ENCODE data around the gene HERC4. TPM values are rescaled to one million over a fixed set of nuclear protein-coding genes. Genes with fewer than 3 reads are reported as not detected.

The HERC4 gene
- total RNA-seq, 1 experiment from 2014 or later = 36.5 TPM

- no peaks in the 10 kb centered on the region for H3K9me3 ChIP-seq (ENCODE audit: control insufficient read depth in 1 of 2, insufficient read depth in 1 of 2, low read depth in 1 of 2, low read length in 2 of 2)
- peak overlapping the region; percentile 58 for H2AFZ ChIP-seq (ENCODE audit: low read depth, low read length, poor library complexity, severe bottlenecking)
- no peaks in the 10 kb centered on the region for H3K9me2 ChIP-seq (ENCODE audit: insufficient read depth)
- peak overlapping the region; percentile 54 for H3K4me2 ChIP-seq (ENCODE audit: low read length)
- H3K27ac ChIP-seq (ENCODE audit: low read depth, low read length) = no peak overlapping the region
- no peaks in the 10 kb centered on the region for H3K27me3 ChIP-seq (ENCODE audit: insufficient read depth, low read length)
- ATAC-seq = peak; percentile 13; the same call in 1 of the 2 replicates
- no peaks in the 10 kb centered on the region for H3K36me3 ChIP-seq (ENCODE audit: control insufficient read depth in 1 of 2, insufficient read depth in 2 of 2, low read length in 2 of 2)
- CTCF ChIA-PET = no interaction called here
- H3K9ac ChIP-seq (ENCODE audit: low read length) = peak overlapping the region; percentile 30
- TF ChIP-seq YY1 (IDR thresholded peaks at IDR 0.05; ENCODE audit: extremely low read depth, insufficient replicate concordance, low read depth, low read length) = no peak
- TF ChIP-seq CBX3 (IDR thresholded peaks at IDR 0.05; ENCODE audit: low read depth) = no peak
- TF ChIP-seq MAX (IDR thresholded peaks at IDR 0.05) = no peak
- TF ChIP-seq FOSL1 (IDR thresholded peaks at IDR 0.05; ENCODE audit: low read depth) = no peak
- TF ChIP-seq REST (IDR thresholded peaks at IDR 0.05; ENCODE audit: low read depth) = no peak
- TF ChIP-seq TCF7L2 (IDR thresholded peaks at IDR 0.05; ENCODE audit: borderline replicate concordance, extremely low read depth, insufficient read depth, insufficient read length) = no peak
- TF ChIP-seq SIN3A (IDR thresholded peaks at IDR 0.05; ENCODE audit: low read depth) = no peak
- no peaks in the 10 kb centered on the region for H4K20me1 ChIP-seq (ENCODE audit: insufficient read depth)
- BruUV-seq (replicated peaks) = no TSS peak
- RAD21 ChIA-PET (ENCODE audit: low non-redundant PET in 1 of 2, low total read pairs in 2 of 2, uncharacterized antibody in 2 of 2, unreplicated experiment in 2 of 2) = no interaction called here
- H3K4me1 ChIP-seq (ENCODE audit: control insufficient read depth in 1 of 2, insufficient read depth in 2 of 2, low read length in 2 of 2) = peaks cover 18 to 77% of the 10 kb centered on the region in 2 experiments
- H3K4me3 ChIP-seq (replicated peaks in 1 of 2; ENCODE audit: low read depth in 1 of 2, low read length in 2 of 2) = peak overlapping the region in 1 of 2 experiments; percentile 27; a peak in 1 of 4 replicates
- no peaks in the 10 kb centered on the region for H3K79me2 ChIP-seq (ENCODE audit: insufficient read depth, low read length)
- intact Hi-C loops (cut with micrococcal nuclease) = no loop called here
- POLR2A ChIA-PET = no interaction called here
- DNase-seq (ENCODE audit: low read depth, low spot score) = no peak
Measured at GRCh38 chr10:68103901-68104300, 28.8 kb upstream of the HERC4 start.
